Activated B cell treated with CpG ODN at 0.5 μM for 24 hours (primary cell): ENCODE data around the gene MRPS33. TPM values are rescaled to one million over a fixed set of nuclear protein-coding genes. Genes with fewer than 3 reads are reported as not detected.

ENCODE experiments used
- ATAC-seq: fragments of 200-7000 bp; cut with Tn5 transposase; one replicate; pipeline ENCODE4 v1.10.0; 2021; ENCODE audit warnings: low read depth, mild to moderate bottlenecking, moderate library complexity
- CTCF ChIA-PET: fragments of 350-600 bp; sonication (Branson Sonifier 250); formaldehyde crosslinking; loops from one replicate; lab custom pipeline; 2021; ENCODE audit warnings: antibody characterized with exemption; lab: Charles Lee
- POLR2A ChIA-PET: fragments of 350-600 bp; sonication (Branson Sonifier 250); formaldehyde crosslinking; loops from one replicate; lab custom pipeline; 2021; ENCODE audit warnings: antibody characterized with exemption; lab: Charles Lee
- DNase-seq: peaks from one replicate; pipeline ENCODE4 v3.0.0; 2022
- H3K27ac Mint-ChIP-seq: one replicate; pipeline ENCODE4 v1.8.0; 2020; ENCODE audit warnings: mixed read lengths
- H3K27me3 Mint-ChIP-seq: one replicate; pipeline ENCODE4 v1.8.0; 2021; ENCODE audit warnings: mixed read lengths
- H3K36me3 Mint-ChIP-seq: one replicate; pipeline ENCODE4 v1.8.0; 2021; ENCODE audit warnings: low read depth, mixed read lengths
- H3K4me1 Mint-ChIP-seq: one replicate; pipeline ENCODE4 v1.8.0; 2021; ENCODE audit warnings: mixed read lengths
- H3K4me3 Mint-ChIP-seq: one replicate; pipeline ENCODE4 v1.8.0; 2020; ENCODE audit warnings: mild to moderate bottlenecking, mixed read lengths
- H3K9me3 Mint-ChIP-seq: one replicate; pipeline ENCODE4 v1.8.0; 2020; ENCODE audit warnings: mixed read lengths
- CTCF ChIP-seq: fragments of 200-600 bp; IDR thresholded peaks from one replicate; pipeline ENCODE4 v1.8.0; 2022; ENCODE audit warnings: antibody characterized with exemption, mild to moderate bottlenecking
- intact Hi-C: fragments of 100-400 bp; cut with micrococcal nuclease; formaldehyde crosslinking; loops from one replicate; pipeline ENCODE4 v1.15.1; 2024
- total RNA-seq: library from RNA; stranded (reverse); gene quantifications from 2 replicates; pipeline ENCODE4 v1.2.3, GENCODE V29; 2022

The MRPS33 gene
- total RNA-seq, 1 donor from 2014 or later = 37.5 TPM

GRCh38 chr7:141023295-141023694 lies 8.5 kb upstream of the MRPS33 start:
- TF ChIP-seq CTCF = no peak
- no peaks in the 10 kb centered on the region for H3K4me1 Mint-ChIP-seq
- peaks cover 5% of the 10 kb centered on the region for H3K36me3 Mint-ChIP-seq
- H3K4me3 Mint-ChIP-seq = no peak overlapping the region
- ChIA-PET CTCF (no interaction called here), POLR2A (no interaction called here)
- ATAC-seq = no peak
- intact Hi-C loops = no loop called here
- DNase-seq = no peak
- H3K27ac Mint-ChIP-seq = no peak overlapping the region
- H3K9me3 Mint-ChIP-seq = peaks cover 16% of the 10 kb centered on the region
- peaks cover 43% of the 10 kb centered on the region for H3K27me3 Mint-ChIP-seq

- Mint-ChIP-seq H3K27ac (no peak overlapping the region), H3K36me3 (peaks cover 13% of the 10 kb centered on the region), H3K9me3 (peaks cover 7% of the 10 kb centered on the region), H3K27me3 (peaks cover 26% of the 10 kb centered on the region), H3K4me1 (peaks cover 17% of the 10 kb centered on the region), H3K4me3 (no peak overlapping the region)
- TF ChIP-seq CTCF = no peak
- intact Hi-C loops = loop anchor here (10.0 kb wide), 2 partner anchors 843 to 1883 kb away; partner anchors contain the start of gene KDM7A
- ChIA-PET POLR2A (no interaction called here), CTCF (interaction anchor here (0.8 kb wide), 1 partner anchor 632 kb away, joined by 3 read pairs; no protein-coding TSS in a partner anchor)
- ATAC-seq (no peak), DNase-seq (no peak)
Measured at GRCh38 chr7:141017555-141017954, 2.8 kb upstream of the MRPS33 start.

- ATAC-seq = no peak
- POLR2A ChIA-PET = interaction anchor here (0.6 kb wide), 1 partner anchor 862 kb away, joined by 6 read pairs; no protein-coding TSS in a partner anchor
- Mint-ChIP-seq H3K9me3 (peaks cover 7% of the 10 kb centered on the region), H3K4me1 (peaks cover 20% of the 10 kb centered on the region), H3K27ac (no peak overlapping the region), H3K36me3 (peaks cover 13% of the 10 kb centered on the region), H3K27me3 (peaks cover 18% of the 10 kb centered on the region), H3K4me3 (no peak overlapping the region)
- no peak for TF ChIP-seq CTCF
- no peak for DNase-seq
- CTCF ChIA-PET = interaction anchor here (6.3 kb wide), 1 partner anchor 204 kb away, joined by 151 read pairs; no protein-coding TSS in a partner anchor
- intact Hi-C loops = loop anchor here (10.0 kb wide), 2 partner anchors 842 to 1882 kb away; partner anchors contain the start of gene KDM7A
Measured at GRCh38 chr7:141016349-141016748, 1.6 kb upstream of the MRPS33 start.

- intact Hi-C loops = loop anchor here (1.0 to 10.0 kb wide), 14 partner anchors 90 to 1879 kb away; partner anchors contain the start of genes AGK, BRAF, FMC1 and HIPK2
- ATAC-seq = peak; percentile 2
- peak overlapping the region; percentile 100 for H3K27ac Mint-ChIP-seq
- no peak for TF ChIP-seq CTCF
- peaks cover 20% of the 10 kb centered on the region for H3K4me1 Mint-ChIP-seq
- DNase-seq = no peak
- H3K9me3 Mint-ChIP-seq = peaks cover 7% of the 10 kb centered on the region
- CTCF ChIA-PET = interaction anchor here (0.9 to 6.3 kb wide), 7 partner anchors 202 to 724 kb away, joined by 3 to 151 read pairs (median 3); partner anchors contain the start of gene SSBP1
- H3K4me3 Mint-ChIP-seq = peak overlapping the region; percentile 99
- H3K27me3 Mint-ChIP-seq = peaks cover 13% of the 10 kb centered on the region
- POLR2A ChIA-PET = interaction anchor here (0.6 to 2.2 kb wide), 13 partner anchors 90 to 1654 kb away, joined by 3 to 19 read pairs (median 7); partner anchors contain the start of genes AGK, BRAF, LUC7L2 and NDUFB2
- H3K36me3 Mint-ChIP-seq = peaks cover 27% of the 10 kb centered on the region
Measured at GRCh38 chr7:141014125-141014523, 628 bp downstream of the MRPS33 start.

- Mint-ChIP-seq H3K27me3 (peaks cover 8% of the 10 kb centered on the region), H3K4me3 (peak overlapping the region; percentile 99), H3K4me1 (peaks cover 20% of the 10 kb centered on the region), H3K36me3 (peaks cover 32% of the 10 kb centered on the region), H3K9me3 (peaks cover 7% of the 10 kb centered on the region), H3K27ac (peak overlapping the region; percentile 100)
- ATAC-seq (no peak), DNase-seq (no peak)
- no peak for TF ChIP-seq CTCF
- ChIA-PET CTCF (interaction anchor here (1.5 to 6.3 kb wide), 2 partner anchors 201 to 641 kb away, joined by 3 to 151 read pairs; no protein-coding TSS in a partner anchor), POLR2A (interaction anchor here (0.6 to 2.2 kb wide), 3 partner anchors 89 to 535 kb away, joined by 4 to 19 read pairs (median 14); partner anchors contain the start of gene BRAF)
- intact Hi-C loops = loop anchor here (5.0 to 10.0 kb wide), 3 partner anchors 356 to 1879 kb away; partner anchors contain the start of gene KDM7A
Measured at GRCh38 chr7:141013345-141013715, 1.4 kb downstream of the MRPS33 start.
